SHP77 (cell line): ENCODE measurements around the gene GABRR3.
"Not testable (repeated sequence)": the region's sequence is repeated elsewhere in the genome, so short reads cannot be mapped to it uniquely, and the experiment has no call there.

Experiments used
- DNase-seq, 2 experiments: peaks; one replicate each; lab custom pipeline; 2025; lab: John Stamatoyannopoulos, UW

The GABRR3 gene

DNA sequence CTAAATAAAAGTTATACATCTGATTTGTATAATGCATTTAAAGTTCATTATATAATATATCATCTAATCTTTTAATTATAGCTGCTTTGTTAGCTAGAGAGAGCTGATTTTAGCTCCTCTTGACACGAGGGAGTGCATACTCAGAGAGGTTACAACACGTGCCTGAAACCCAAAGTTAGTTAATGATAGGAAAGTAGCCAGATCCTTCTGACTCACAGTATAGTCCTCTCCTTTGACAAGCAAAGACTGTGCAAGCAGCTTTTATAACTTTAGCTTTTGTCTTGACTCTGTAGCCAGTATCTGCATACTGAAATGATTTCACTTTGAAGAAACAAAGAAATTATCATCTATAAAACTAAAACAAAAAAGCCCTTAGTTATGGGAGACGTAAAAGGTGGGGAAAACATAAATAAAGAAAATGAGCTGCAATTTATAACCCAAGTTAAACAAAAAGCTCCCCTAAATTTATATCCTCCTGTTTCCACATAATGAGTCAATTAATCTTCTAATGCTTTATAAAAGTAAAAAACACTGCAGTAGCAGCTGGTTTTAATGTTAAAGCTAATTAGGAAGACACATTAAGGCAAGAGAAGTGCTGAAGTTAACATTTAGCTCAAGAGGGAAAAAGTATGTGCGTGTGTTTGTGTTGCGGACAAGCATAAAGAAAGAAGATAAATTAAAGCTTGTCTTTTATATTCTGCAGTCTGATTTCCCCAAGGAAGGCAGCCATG lies 13.1 kb downstream of the GABRR3 start:
- DNase-seq, result no peak

DNA sequence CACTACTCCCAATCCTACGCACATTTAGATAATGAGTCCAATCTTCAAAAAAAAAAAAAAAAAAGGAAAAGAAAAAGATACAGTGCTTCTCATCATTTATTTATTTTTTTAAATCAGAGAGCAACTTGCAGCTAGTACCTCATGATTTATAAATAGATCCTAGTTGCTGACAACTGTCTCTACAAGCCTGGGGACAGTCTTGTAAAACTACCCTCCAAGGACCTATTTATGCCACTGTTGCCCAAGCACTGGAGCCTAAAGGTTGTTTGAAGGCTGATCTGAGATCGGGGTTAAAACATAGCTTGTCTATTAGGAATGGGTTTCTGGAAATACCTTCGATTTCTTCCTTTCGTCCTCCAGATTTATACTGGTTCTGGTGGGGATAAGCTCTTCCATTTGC lies 14.7 kb downstream of the GABRR3 start:
- no peak for DNase-seq

DNA sequence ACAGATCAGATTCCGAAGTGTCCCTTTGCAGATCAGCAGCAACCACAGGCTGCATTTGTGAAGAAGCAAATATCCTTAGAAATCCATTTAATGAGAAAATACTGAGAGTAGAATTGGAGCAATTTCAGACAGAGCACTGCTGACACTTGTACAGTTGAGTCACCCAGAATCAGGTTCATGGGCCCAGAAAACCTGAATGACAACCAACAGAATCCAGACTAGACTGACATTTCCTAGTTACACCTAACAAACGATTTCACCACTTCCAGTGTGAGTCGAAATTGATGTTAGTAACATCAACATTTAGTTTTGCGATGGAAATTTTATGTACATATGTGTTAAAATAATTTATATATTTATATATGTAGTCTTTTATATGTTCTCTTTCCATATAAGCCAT lies 16.8 kb downstream of the GABRR3 start:
- no peak for DNase-seq

DNA sequence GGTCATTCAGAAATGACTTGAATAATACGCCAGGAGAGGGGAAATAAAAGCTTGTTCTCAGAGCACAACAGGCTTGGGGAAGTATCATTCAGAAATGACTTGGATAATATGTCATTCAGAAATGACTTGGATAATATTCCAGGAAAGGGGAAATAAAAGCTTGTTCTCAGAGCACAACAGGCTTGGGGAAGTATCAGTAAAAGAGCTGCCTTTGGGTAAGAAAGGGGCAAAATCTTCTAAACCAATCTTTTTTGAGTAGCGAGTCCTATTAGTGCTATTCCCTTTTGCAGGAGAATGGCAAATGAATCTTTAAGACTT lies 20.9 kb downstream of the GABRR3 start:
- DNase-seq, result no peak

DNA sequence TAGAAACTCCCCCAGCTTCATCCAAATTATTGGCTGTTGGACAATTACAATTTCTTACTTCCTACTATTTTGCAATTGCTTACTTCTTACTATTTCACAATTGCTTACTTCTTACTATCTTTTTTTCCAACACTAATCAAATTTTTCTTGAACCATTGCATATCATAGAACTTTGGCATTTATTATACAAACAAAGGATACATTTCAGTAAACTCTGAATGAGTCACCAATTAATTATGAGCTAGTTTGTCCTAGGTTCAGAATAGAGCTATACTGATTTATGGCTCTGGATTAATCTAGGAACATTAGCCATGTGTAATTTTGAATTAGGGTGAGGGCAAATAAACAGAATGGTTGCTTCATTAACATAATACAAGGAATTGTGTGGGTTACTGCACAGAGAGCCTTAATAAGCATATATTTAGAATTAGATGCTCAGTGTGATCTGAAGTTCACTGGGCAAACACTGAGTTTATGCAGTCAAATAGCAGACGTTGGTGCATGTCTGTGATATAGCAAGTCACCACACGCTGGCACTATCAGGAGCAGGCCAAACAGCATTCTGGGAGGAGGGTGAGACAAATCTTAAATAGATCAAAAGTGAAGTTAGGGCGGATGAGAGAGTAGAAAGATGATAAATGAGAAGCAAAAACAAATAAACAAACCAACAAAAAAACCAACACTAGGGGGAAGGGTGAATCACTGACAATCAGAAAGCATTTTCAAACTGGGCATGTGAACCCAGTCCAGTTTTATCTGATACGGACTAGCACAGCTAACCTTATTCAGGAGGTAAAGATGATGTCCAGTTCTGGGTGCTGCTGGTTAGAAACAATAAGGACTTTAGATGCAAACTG lies 21.5 kb downstream of the GABRR3 start:
- DNase-seq, result no peak

DNA sequence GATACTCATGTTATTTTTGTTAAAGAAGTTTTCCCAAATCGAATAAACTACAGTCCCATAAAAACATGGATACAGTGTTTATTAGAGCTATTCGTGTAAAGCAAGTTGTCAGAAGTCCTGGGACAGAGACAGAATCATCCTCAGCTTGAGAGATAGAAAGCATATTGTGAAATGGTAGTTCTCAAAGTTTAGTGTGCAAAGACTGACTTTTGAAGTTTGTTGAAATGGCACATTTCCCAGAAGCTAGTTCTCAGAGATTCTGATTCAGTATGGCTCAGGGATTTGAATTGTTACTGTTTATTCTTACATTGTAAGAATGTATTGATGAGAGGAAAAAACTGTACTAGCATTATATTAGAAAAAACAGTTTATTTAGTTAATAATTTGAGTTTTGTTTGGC lies 22.1 kb downstream of the GABRR3 start:
- no peak for DNase-seq

DNA sequence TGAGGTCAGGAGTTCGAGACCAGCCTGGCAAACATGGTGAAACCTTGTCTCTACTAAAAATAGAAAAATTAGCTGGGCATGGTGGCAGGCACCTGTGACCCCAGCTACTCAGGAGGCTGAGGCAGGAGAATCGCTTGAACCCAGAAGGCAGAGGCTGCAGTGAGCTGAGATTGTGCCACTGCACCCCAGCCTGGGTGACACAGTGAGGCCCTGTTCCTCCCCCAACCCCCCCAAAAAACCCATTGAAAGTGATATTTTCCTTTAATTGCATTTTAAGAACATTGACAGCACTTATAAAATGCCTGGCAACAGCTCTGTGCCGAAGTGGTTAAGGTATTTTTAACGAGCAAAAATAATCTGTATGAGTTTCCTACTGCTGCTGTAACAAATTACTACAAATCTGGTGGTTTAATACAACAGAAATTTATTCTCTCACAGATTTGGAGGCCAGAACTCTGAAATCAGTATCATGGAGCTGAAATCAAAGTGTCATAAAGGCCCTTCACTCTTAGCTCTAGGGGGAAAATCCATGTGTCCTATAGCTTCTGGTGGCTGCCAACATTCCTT lies 24.1 kb downstream of the GABRR3 start:
- DNase-seq, result not testable (repeated sequence)

DNA sequence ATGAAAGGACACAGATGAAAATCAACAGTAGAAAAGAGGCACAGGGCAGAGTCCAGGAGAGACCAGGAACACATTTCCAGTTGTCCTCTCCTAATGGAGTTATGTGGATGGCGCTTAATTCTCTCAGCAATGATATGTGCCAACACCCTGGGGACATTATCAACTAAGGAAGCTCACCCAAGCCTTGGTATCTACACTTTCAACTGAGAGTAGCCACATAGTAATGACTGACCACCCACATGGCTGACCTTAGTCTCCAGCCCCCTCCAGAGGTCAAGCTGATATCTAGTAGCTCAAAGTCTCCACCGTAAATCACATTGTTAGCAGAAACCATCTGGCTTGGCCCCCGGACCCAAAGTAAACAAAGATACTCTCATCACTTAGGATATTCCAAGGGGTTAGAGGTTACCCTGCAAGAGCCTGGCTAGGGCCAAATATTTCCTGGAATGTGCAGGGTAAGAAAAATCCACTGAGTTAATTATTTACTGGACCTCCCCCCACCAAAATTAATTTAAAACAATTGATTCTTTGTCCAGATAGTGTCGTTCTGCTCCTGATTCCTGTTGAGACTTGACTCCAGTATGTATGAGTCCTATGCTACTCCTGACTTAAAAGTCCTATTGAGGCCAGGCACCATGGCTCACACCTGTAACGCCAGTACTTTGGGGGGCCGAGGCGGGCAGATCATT lies 24.8 kb downstream of the GABRR3 start:
- DNase-seq, result no peak

DNA sequence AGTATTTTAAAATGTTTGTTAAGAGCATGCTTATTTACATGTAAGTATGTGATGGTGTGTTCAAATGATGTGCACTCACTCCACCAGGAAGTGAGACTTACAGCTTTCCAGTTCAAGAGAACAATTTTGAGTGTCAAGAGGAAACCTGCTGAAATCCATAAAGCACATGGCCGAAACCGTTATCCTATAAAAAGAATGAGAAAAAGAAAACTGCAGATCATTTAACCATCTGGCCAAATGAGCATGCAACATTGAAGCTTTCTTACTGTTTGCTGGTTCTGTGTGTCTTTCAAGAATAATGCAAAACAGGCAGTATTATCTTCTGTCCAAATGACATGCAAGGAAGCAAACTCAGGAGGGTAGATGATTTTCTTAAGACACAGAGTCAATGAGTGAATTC lies 26.3 kb downstream of the GABRR3 start:
- no peak for DNase-seq

DNA sequence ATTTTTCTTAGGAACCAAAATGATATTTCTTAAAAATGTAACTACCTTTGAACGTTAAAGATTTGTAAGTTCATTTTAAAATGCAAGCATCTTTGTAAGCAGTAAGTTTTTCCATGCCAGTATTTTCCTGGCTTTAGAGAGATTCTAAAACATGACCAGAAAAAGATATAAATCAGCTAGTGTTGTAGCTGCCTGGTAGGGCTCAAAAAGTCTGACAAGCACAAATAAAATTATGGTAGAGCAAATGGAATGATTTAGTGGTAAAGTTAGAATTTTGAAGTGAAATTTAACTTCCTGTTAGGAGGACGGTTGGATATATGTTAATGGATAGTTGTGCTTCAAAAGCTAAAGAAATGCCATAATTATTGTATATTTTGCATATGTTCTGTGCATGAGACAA lies 29.7 kb downstream of the GABRR3 start:
- DNase-seq, result no peak

DNA sequence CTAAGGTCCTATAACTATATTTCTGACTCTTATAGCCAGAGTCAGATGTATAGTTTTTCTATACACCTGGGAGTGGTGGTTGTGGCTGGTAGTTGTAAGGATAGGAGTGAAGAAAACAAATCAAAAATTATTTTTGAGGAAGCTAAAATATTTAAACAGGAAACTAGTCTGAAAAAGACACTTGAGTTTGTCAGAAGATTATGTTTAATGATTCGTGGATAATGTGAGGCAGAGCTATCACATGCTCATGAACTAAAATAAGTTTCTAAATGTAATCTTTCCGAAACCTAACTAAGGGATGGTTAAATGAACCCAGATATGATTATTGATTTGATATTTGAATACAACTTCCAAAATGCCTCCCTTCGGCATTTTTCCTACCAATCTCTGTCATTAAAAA lies 30.4 kb downstream of the GABRR3 start:
- no peak for DNase-seq

DNA sequence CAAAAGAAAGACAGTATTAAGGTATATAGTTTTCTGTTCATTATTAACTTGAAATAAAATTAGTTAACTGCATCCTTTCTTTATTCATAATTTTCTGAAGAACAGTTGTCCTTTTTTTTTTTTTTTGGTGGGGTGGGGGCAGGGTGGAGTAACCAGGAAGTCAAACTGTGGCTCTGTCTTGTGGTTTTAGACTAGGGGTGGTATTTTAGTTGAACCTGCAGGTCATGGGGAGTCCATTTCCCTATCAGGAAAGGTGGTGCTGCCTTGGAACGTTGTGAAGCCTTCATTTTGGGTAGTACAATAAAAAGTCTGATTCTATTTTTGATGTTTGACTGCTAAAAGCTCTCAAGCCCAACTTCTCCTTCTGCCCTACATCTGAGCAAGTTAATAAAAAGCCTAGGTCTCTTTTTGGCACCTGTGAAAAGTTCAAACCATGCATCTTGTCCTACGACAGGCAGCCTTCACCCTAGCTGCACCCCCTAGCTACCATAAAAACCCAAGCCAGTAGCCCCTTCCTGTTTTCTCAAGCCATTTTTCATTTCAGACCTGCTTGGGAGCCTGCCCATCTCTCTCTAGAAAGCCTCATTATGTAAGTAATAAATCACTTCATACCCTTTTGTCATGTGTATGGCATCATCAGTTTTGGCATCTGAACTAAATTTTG lies 31.7 kb downstream of the GABRR3 start:
- DNase-seq, result no peak

DNA sequence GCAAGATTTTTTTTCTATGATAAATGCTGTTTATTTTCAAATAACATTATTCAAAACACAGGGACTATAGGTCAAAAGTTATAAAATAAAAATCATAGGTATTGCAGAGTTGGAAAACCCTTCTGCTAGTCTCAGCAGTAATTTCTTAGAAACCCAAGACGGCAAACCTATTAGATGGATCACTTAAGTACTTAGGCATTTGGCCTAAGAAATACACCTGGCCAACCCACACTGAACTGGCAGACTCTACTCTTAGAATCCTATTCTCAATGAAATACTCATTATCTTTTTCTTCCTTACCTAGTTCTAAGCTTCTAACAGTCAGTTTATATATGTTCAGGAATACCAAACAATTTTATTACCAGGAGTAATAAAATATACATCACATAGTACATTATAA lies 32.4 kb downstream of the GABRR3 start:
- no peak for DNase-seq

DNA sequence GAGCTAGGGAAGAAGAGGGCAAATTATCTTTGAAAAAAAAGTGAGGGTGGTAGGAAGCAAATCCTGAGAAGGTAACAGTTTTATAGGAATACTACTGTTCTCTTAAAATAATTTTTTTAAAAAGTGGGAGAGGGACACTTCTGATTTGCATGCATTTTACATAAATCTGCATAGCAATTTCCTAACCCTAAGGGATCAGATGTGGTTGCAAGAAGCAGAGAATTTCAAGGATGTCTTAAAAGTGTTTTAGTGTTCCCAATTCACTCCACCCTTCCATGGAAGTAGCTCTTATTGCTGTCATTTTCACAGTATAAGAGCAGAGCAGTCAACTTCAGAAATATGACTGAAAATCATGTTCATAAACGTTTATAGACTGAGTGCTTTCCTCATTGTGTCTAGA lies 35.1 kb downstream of the GABRR3 start:
- no peak for DNase-seq

DNA sequence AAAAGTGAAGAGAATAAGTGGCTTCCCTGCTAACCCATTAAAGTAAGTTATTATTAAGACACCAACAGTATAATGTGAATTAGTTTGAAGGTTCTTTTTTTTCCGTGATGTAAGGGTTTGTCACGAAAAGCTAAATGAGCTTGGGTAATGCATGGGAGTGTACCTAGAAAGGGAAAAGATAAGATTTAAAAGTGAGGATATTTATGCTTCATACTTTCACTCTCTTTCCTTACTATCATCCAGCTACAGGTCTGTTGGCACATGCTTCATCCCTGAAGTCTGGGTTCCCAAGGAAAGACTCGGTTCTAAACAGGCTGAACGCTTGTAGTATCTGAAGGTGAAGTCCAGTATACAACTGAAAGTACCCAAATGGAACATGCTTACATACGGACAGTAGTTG lies 36.0 kb downstream of the GABRR3 start:
- no peak for DNase-seq

DNA sequence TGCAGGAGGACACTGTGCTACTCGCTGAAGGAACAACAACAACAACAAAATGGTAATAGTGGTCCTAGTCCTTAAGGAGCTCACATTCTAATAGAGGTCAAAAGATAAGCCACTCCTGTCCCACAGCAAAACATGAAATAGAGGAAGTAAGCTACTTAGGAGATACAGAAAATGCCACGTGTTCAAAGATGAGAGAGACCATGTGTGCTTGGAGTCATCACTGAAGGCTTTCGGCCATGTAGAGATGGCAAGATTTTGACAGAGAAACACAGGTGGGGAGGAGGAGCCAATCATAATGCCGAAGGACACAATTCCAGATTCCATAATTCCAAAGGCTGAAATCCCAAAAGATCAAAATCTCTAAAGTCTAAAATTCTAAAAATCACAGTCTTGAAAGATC lies 38.1 kb downstream of the GABRR3 start:
- no peak for DNase-seq

DNA sequence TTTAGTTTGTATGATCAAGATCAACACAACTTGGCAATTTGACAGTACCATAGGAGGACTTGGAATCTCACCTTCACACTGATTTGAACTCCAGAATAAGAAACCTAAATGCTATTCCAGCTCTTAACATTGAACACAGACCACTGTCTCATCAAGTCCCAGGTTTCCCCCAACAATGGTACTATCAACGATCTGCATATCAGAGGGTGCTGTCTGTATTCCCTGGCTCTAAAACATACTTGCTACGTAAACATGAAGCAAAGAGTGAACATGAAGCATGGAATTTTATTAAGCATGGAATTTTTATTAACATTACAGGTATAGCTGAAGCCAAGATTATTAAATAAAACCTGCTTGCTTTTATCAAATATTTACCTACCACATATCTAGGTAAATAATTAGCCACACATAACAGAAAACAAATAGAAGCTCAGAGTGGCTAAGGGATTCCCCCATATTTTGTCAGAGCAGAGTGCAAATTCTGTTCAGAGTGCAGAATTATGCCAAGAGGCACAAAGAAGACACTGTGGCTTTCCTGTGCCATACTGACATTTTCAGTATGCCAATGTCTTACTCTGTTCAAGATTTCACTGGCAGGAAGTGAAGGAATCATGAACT lies 40.7 kb downstream of the GABRR3 start:
- no peak for DNase-seq

DNA sequence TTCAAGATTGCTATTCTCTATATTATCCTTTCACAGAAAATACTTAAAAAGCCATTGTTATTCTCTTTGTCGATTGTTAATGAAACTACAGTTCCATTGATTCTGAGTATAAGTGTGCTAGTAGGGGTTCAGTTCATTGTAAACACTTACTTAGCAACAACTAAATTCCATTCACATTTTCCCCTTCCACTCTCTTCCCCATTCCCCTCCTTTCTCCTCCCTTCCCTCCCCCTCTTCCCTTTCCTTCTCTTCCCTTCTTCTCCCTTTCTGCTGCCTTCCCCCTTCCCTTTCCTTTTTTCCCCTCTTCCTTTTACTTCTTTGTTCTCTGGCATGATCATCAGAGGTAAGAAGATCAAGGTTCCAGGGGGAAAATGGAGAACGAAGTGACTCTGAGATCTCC lies 41.6 kb downstream of the GABRR3 start:
- no peak for DNase-seq

DNA sequence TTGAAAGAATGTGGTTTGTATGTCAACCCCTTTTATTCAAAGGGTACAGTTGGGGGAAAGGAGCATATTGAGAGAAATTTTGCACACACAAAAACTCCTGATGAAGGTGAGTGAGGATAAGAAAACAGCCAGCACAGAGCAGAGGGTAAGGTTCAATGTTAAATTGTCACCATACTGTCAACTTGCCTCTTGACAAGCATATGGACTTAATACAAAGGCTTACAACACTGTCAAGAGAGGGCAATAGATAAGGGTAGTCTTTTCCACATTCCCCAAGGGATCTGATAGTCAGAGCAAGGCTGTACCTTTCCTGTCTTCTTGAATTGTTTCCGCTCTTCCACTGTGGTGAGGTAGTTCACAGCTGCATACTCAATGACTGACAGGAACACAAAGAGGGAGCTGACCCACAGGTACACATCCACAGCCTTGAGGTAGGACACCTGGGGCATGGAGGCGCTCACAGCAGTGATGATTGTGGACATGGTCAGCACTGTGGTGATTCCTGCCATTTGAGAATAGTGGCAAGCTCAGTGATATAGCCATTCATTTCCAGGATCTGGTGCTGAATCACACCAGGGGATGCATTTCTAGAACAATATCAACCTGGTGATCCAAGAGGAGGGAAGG lies 42.5 kb downstream of the GABRR3 start:
- DNase-seq, result no peak

DNA sequence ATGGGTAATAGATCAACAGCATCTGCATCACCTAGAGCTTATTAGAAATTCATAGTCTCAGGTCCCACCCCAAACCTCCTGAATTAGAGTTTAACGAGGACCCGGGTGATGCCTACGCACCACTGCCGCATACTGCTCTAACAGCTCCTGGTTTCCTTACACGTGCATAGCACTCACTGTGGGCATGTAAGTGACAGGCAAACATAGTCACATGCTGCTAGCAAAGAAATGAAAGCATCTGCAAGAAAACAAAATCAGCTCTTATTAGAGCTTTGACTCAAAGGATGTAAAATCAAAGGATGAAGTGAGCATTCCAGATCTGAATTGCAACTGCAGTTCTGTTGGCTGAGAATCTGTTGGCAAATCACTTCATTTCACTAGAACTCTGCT lies 43.8 kb downstream of the GABRR3 start:
- no peak for DNase-seq

DNA sequence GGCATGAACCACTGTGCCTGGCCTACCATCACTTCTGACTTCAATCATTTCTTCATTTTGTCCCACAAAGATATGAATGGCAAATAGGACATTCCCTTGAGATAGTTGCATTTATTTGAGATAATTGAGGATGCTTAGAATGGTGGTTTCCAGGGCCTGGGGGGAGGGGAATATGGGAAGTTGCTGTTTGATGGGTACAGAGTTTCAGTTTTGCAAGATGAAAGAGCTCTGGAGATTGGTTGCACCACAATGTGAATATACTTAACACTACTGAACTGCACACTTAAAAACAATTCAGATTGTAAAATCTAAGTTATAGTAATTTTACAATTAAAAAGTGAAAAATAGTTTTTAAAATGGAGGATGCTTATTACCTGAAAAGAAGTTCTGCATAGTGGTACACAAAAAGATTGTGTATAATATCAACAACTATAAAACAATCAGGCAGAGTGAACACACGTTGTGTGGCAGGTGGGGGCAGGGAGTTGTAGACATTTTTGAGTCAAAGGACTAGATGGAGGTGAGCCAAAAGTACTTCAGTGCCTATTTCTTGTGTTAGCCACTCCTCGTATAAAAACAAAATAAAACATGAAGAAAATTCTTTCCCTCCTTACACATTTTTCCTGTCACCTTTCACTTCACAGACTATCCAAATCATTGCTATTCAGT lies 44.4 kb downstream of the GABRR3 start:
- no peak for DNase-seq
